ENCODE results near the gene CTNNB1.

- TF ChIP-seq CTCF (conservative IDR thresholded peaks at IDR 0.05; ENCODE audit: low read length) (no peak), EZH2phosphoT487 (IDR thresholded peaks at IDR 0.05; ENCODE audit: borderline replicate concordance, low read depth, low read length) (no peak)
Observed at GRCh38 chr3:41267975-41268640, 68.8 kb downstream of the CTNNB1 start.

All from OCI-LY7 (cell line).